ENCODE measurements around the gene RPEL1. TPM values are rescaled to one million over a fixed set of nuclear protein-coding genes. Genes with fewer than 3 reads are reported as not detected.
A peak's percentile ranks its signal among the peaks of the same experiment; 100 is the strongest.

RPEL1 gene
- total RNA-seq, 1 experiment from 2014 or later = not detected

GRCh38 chr10:103238506-103239252 lies 7.0 kb upstream of the RPEL1 start:
- Histone ChIP-seq H4K20me1 (ENCODE audit: insufficient read depth, low read depth, low read length) (no peaks in the 10 kb centered on the region), H3K79me2 (ENCODE audit: low read length) (no peaks in the 10 kb centered on the region), H3K27ac (ENCODE audit: low read length) (no peak overlapping the region), H3K9ac (ENCODE audit: low read length) (no peak overlapping the region), H3K9me3 (ENCODE audit: low read length) (no peaks in the 10 kb centered on the region), H3K4me1 (ENCODE audit: low read length) (peaks cover 3% of the 10 kb centered on the region; the same call in 1 of the 2 replicates), H3K27me3 (ENCODE audit: low read length) (no peaks in the 10 kb centered on the region), H3K4me2 (ENCODE audit: low read depth, low read length, poor library complexity, severe bottlenecking) (no peak overlapping the region), H3K9me2 (replicated peaks; ENCODE audit: insufficient read depth, low read length) (no peaks in the 10 kb centered on the region), H2AFZ (ENCODE audit: low read length) (no peak overlapping the region), H3K4me3 (ENCODE audit: low read length) (no peak overlapping the region), H3K36me3 (ENCODE audit: insufficient read depth, low read length) (no peaks in the 10 kb centered on the region)
- DNase-seq = no peak

GRCh38 chr10:103241262-103242011 lies 4.2 kb upstream of the RPEL1 start:
- Histone ChIP-seq H3K79me2 (ENCODE audit: low read length) (no peaks in the 10 kb centered on the region), H3K9ac (ENCODE audit: low read length) (no peak overlapping the region), H4K20me1 (ENCODE audit: insufficient read depth, low read depth, low read length) (no peaks in the 10 kb centered on the region), H3K27me3 (ENCODE audit: low read length) (no peaks in the 10 kb centered on the region), H3K27ac (ENCODE audit: low read length) (no peak overlapping the region), H3K4me1 (ENCODE audit: low read length) (peaks cover 3% of the 10 kb centered on the region; the same call in 1 of the 2 replicates), H3K4me2 (ENCODE audit: low read depth, low read length, poor library complexity, severe bottlenecking) (no peak overlapping the region), H3K4me3 (ENCODE audit: low read length) (no peak overlapping the region), H3K9me3 (ENCODE audit: low read length) (no peaks in the 10 kb centered on the region), H3K9me2 (replicated peaks; ENCODE audit: insufficient read depth, low read length) (no peaks in the 10 kb centered on the region), H2AFZ (ENCODE audit: low read length) (no peak overlapping the region), H3K36me3 (ENCODE audit: insufficient read depth, low read length) (no peaks in the 10 kb centered on the region)
- DNase-seq = no peak

- H2AFZ ChIP-seq (ENCODE audit: low read length) = no peak overlapping the region
- no peak overlapping the region for H3K27ac ChIP-seq (ENCODE audit: low read length)
- H3K9me2 ChIP-seq (replicated peaks; ENCODE audit: insufficient read depth, low read length) = no peaks in the 10 kb centered on the region
- H3K9me3 ChIP-seq (ENCODE audit: low read length) = no peaks in the 10 kb centered on the region
- H3K36me3 ChIP-seq (ENCODE audit: insufficient read depth, low read length) = no peaks in the 10 kb centered on the region
- H3K9ac ChIP-seq (ENCODE audit: low read length) = no peak overlapping the region
- H4K20me1 ChIP-seq (ENCODE audit: insufficient read depth, low read depth, low read length) = no peaks in the 10 kb centered on the region
- no peak overlapping the region for H3K4me2 ChIP-seq (ENCODE audit: low read depth, low read length, poor library complexity, severe bottlenecking)
- H3K4me1 ChIP-seq (ENCODE audit: low read length) = peaks cover 3% of the 10 kb centered on the region; the same call in 1 of the 2 replicates
- peak; percentile 88 for DNase-seq
- no peaks in the 10 kb centered on the region for H3K79me2 ChIP-seq (ENCODE audit: low read length)
- H3K4me3 ChIP-seq (ENCODE audit: low read length) = no peak overlapping the region
- no peaks in the 10 kb centered on the region for H3K27me3 ChIP-seq (ENCODE audit: low read length)
These were observed 918 bp upstream of the RPEL1 start for GRCh38 chr10:103244666-103245271.

DNA sequence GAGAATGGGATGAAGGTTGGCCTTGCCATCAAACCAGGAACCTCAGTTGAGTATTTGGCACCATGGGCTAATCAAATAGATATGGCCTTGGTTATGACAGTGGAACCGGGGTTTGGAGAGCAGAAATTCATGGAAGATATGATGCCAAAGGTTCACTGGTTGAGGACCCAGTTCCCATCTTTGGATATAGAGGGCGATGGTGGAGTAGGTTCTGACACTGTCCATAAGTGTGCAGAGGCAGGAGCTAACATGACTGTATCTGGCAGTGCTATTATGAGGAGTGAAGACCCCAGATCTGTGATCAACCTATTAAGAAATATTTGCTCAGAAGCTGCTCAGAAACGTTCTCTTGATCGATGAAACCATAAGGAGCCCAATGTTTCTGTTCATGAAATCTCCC lies 637 bp downstream of the RPEL1 start:
- Histone ChIP-seq H3K36me3 (ENCODE audit: insufficient read depth, low read length) (no peaks in the 10 kb centered on the region), H3K9ac (ENCODE audit: low read length) (no peak overlapping the region), H3K4me3 (ENCODE audit: low read length) (no peak overlapping the region), H3K4me2 (ENCODE audit: low read depth, low read length, poor library complexity, severe bottlenecking) (no peak overlapping the region), H4K20me1 (ENCODE audit: insufficient read depth, low read depth, low read length) (no peaks in the 10 kb centered on the region), H3K9me2 (replicated peaks; ENCODE audit: insufficient read depth, low read length) (no peaks in the 10 kb centered on the region), H3K27me3 (ENCODE audit: low read length) (no peaks in the 10 kb centered on the region), H3K4me1 (ENCODE audit: low read length) (no peaks in the 10 kb centered on the region), H3K27ac (ENCODE audit: low read length) (no peak overlapping the region), H3K9me3 (ENCODE audit: low read length) (peaks cover 3% of the 10 kb centered on the region; the same call in 1 of the 2 replicates), H3K79me2 (ENCODE audit: low read length) (no peaks in the 10 kb centered on the region), H2AFZ (ENCODE audit: low read length) (no peak overlapping the region)
- DNase-seq = no peak

DNA sequence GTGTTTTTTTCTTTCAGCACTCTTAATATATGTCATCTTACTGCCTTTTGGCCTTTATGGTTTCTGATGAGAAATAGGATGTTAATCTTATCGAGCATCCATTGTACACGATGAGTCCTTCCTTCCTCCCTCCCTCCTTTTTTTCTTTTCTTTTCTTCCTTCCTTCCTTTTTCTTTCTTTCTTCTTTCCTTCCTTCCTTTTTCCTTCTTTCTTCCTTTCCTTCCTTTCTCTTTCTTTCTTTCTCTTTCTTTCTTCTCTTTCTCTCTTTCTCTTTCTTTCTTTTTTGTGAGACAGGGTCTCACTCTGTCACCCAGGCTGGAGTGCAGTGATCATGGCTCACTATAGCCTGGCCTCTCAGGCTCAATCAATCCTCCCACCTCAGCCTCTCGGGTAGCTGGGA lies 8.4 kb downstream of the RPEL1 start:
- Histone ChIP-seq H3K36me3 (ENCODE audit: insufficient read depth, low read length) (no peaks in the 10 kb centered on the region), H3K4me2 (ENCODE audit: low read depth, low read length, poor library complexity, severe bottlenecking) (no peak overlapping the region), H3K9me3 (ENCODE audit: low read length) (peaks cover 7% of the 10 kb centered on the region; the same call in 1 of the 2 replicates), H3K9me2 (replicated peaks; ENCODE audit: insufficient read depth, low read length) (no peaks in the 10 kb centered on the region), H3K4me1 (ENCODE audit: low read length) (no peaks in the 10 kb centered on the region), H3K9ac (ENCODE audit: low read length) (no peak overlapping the region), H3K27me3 (ENCODE audit: low read length) (no peaks in the 10 kb centered on the region), H3K27ac (ENCODE audit: low read length) (no peak overlapping the region), H4K20me1 (ENCODE audit: insufficient read depth, low read depth, low read length) (no peaks in the 10 kb centered on the region), H3K79me2 (ENCODE audit: low read length) (no peaks in the 10 kb centered on the region), H2AFZ (ENCODE audit: low read length) (no peak overlapping the region), H3K4me3 (ENCODE audit: low read length) (no peak overlapping the region)
- DNase-seq = no peak

DNA sequence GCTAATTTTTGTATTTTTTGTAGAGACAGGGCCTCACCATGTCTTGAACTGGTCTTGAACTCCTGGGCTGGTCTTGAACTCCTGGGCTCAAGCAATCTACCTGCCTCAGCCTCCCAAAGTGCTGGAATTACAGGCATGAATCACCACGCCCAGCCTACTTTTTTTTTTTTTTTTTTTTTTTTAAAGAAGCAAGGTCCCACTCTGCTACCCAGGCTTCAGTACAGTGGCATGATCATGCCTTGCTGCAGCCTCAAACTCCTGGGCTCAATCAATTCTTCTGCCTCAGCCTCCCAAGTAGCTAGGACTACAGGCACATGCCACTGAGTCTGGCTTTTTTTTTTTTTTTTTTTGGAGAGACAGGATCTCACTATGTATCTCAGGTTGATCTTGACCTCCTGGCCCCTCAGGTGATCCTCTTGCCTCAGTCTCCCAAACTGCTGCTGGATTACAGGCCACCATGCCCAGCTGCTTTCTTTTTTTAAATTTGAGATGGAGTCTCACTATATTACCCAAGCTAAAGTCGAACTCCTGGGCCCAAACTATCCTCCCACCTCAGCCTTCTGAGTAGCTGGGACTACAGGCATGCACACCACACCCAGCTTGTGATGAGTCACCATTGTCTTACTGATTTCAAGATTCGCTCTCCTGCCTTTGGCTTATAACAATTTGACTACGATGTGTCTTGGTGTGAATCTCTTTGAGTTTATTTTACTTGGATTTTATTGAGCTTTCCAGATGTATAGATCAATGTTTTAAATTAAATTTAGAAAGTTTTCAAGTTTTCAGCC lies 9.0 kb downstream of the RPEL1 start:
- Histone ChIP-seq H4K20me1 (ENCODE audit: insufficient read depth, low read depth, low read length) (no peaks in the 10 kb centered on the region), H3K4me3 (ENCODE audit: low read length) (no peak overlapping the region), H3K79me2 (ENCODE audit: low read length) (no peaks in the 10 kb centered on the region), H3K4me2 (ENCODE audit: low read depth, low read length, poor library complexity, severe bottlenecking) (no peak overlapping the region), H3K36me3 (ENCODE audit: insufficient read depth, low read length) (no peaks in the 10 kb centered on the region), H3K27ac (ENCODE audit: low read length) (no peak overlapping the region), H3K9me2 (replicated peaks; ENCODE audit: insufficient read depth, low read length) (no peaks in the 10 kb centered on the region), H3K9ac (ENCODE audit: low read length) (no peak overlapping the region), H3K4me1 (ENCODE audit: low read length) (no peaks in the 10 kb centered on the region), H2AFZ (ENCODE audit: low read length) (no peak overlapping the region), H3K9me3 (ENCODE audit: low read length) (peaks cover 7% of the 10 kb centered on the region; the same call in 1 of the 2 replicates), H3K27me3 (ENCODE audit: low read length) (no peaks in the 10 kb centered on the region)
- DNase-seq = no peak

DNA sequence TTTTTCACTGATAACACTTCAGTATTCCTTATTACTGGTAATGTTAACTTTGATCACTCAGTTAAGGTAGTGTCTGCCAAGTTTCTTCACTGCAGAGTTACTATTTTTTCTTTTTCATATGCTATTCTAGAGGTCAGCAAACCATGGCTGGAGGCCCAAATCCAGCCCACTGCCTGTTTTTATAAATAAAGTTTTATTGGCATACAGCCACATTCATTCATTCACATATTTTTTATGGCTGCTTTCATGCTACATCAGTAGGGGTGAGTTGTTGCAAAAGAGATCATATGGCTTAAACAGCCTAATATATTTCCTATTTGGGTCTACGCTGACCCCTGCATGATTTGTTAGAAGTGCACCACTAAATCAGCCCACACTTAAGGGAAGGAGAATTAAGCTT lies 10.9 kb downstream of the RPEL1 start:
- DNase-seq = no peak
- Histone ChIP-seq H4K20me1 (ENCODE audit: insufficient read depth, low read depth, low read length) (no peaks in the 10 kb centered on the region), H3K4me1 (ENCODE audit: low read length) (no peaks in the 10 kb centered on the region), H3K27ac (ENCODE audit: low read length) (no peak overlapping the region), H2AFZ (ENCODE audit: low read length) (no peak overlapping the region), H3K4me3 (ENCODE audit: low read length) (no peak overlapping the region), H3K9ac (ENCODE audit: low read length) (no peak overlapping the region), H3K27me3 (ENCODE audit: low read length) (no peaks in the 10 kb centered on the region), H3K79me2 (ENCODE audit: low read length) (no peaks in the 10 kb centered on the region), H3K9me2 (replicated peaks; ENCODE audit: insufficient read depth, low read length) (no peaks in the 10 kb centered on the region), H3K9me3 (ENCODE audit: low read length) (peaks cover under 1% of the 10 kb centered on the region; the same call in 1 of the 2 replicates), H3K36me3 (ENCODE audit: insufficient read depth, low read length) (no peaks in the 10 kb centered on the region), H3K4me2 (ENCODE audit: low read depth, low read length, poor library complexity, severe bottlenecking) (no peak overlapping the region)

Measured in Karpas-422 (cell line).